ENCODE measurements around the gene DLGAP4.

Gene DLGAP4

GRCh38 chr20:36279776-36280175 is 26.4 kb upstream of the DLGAP4 start:
- Histone ChIP-seq H3K4me3 (replicated peaks; ENCODE audit: insufficient read depth, low read length) (no peak overlapping the region), H3K27ac (replicated peaks) (no peak overlapping the region), H3K27me3 (ENCODE audit: insufficient read depth, poor library complexity, severe bottlenecking) (no peaks in the 10 kb centered on the region)
- no peak for DNase-seq (ENCODE audit: low read depth in 1 of 2, low spot score in 1 of 2)
- TF ChIP-seq REST (IDR thresholded peaks at IDR 0.05; ENCODE audit: insufficient replicate concordance, low read depth) (no peak), POLR2AphosphoS5 (IDR thresholded peaks at IDR 0.05; ENCODE audit: low read depth) (no peak), CTCF (IDR thresholded peaks at IDR 0.05; ENCODE audit: insufficient read depth, low read length) (no peak)

GRCh38 chr20:36281785-36282380 is 24.3 kb upstream of the DLGAP4 start:
- Histone ChIP-seq H3K27ac (replicated peaks) (no peak overlapping the region), H3K27me3 (ENCODE audit: insufficient read depth, poor library complexity, severe bottlenecking) (no peaks in the 10 kb centered on the region), H3K4me3 (replicated peaks; ENCODE audit: insufficient read depth, low read length) (no peak overlapping the region)
- no peak for DNase-seq (ENCODE audit: low read depth in 1 of 2, low spot score in 1 of 2)
- no peak for TF ChIP-seq SPI1 (IDR thresholded peaks at IDR 0.05; ENCODE audit: borderline replicate concordance, low read depth)
- no peak for TF ChIP-seq POLR2AphosphoS5 (IDR thresholded peaks at IDR 0.05; ENCODE audit: low read depth)
- TF ChIP-seq GABPA (IDR thresholded peaks at IDR 0.05; ENCODE audit: low read depth), result no peak
- TF ChIP-seq CTCF (IDR thresholded peaks at IDR 0.05; ENCODE audit: insufficient read depth, low read length), result no peak
- no peak for TF ChIP-seq REST (IDR thresholded peaks at IDR 0.05; ENCODE audit: insufficient replicate concordance, low read depth)

- no peak overlapping the region for H3K27ac ChIP-seq (replicated peaks)
- H3K4me3 ChIP-seq (replicated peaks; ENCODE audit: insufficient read depth, low read length), result no peak overlapping the region
- TF ChIP-seq GABPA (IDR thresholded peaks at IDR 0.05; ENCODE audit: low read depth) (no peak), POLR2AphosphoS5 (IDR thresholded peaks at IDR 0.05; ENCODE audit: low read depth) (no peak), REST (IDR thresholded peaks at IDR 0.05; ENCODE audit: insufficient replicate concordance, low read depth) (no peak), CTCF (IDR thresholded peaks at IDR 0.05; ENCODE audit: insufficient read depth, low read length) (no peak), SPI1 (IDR thresholded peaks at IDR 0.05; ENCODE audit: borderline replicate concordance, low read depth) (no peak)
- peaks cover 2% of the 10 kb centered on the region for H3K27me3 ChIP-seq (ENCODE audit: insufficient read depth, poor library complexity, severe bottlenecking)
- no peak for DNase-seq (ENCODE audit: low read depth in 1 of 2, low spot score in 1 of 2)
Observed at GRCh38 chr20:36284751-36285150, 21.4 kb upstream of the DLGAP4 start.
